Calu3 (cell line): Measurements from ENCODE around the gene ACVR1B. TPM values are rescaled to one million over a fixed set of nuclear protein-coding genes. Genes with fewer than 3 reads are reported as not detected.

ENCODE experiments used
- BruUV-seq: library from RNA; stranded (reverse); fragments of 400-500 nt; replicated peaks from 2 replicates; lab custom pipeline; 2021; lab: Mats Ljungman, UMichigan
- CTCF ChIA-PET: fragments of 300-600 bp; sonication (Branson Sonifier 250); formaldehyde crosslinking; loops from one replicate; lab custom pipeline; 2022; ENCODE audit warnings: antibody characterized with exemption; lab: Charles Lee
- DNase-seq: peaks from one replicate; pipeline ENCODE4 v3.0.0; 2022
- H3K27ac Mint-ChIP-seq: one replicate; pipeline ENCODE4 v1.8.0; 2022; ENCODE audit warnings: mixed read lengths; ENCODE audit not compliant: unreplicated experiment
- H3K27me3 Mint-ChIP-seq: one replicate; pipeline ENCODE4 v1.8.0; 2022; ENCODE audit warnings: mixed read lengths; ENCODE audit not compliant: unreplicated experiment
- H3K36me3 Mint-ChIP-seq: one replicate; pipeline ENCODE4 v1.8.0; 2022; ENCODE audit warnings: mild to moderate bottlenecking, moderate library complexity, mixed read lengths; ENCODE audit not compliant: insufficient read depth, unreplicated experiment
- H3K4me1 Mint-ChIP-seq: one replicate; pipeline ENCODE4 v1.8.0; 2022; ENCODE audit warnings: mild to moderate bottlenecking, low read depth, mixed read lengths; ENCODE audit not compliant: unreplicated experiment
- H3K4me3 Mint-ChIP-seq: one replicate; pipeline ENCODE4 v1.8.0; 2022; ENCODE audit warnings: mild to moderate bottlenecking, low read depth, moderate library complexity, mixed read lengths; ENCODE audit not compliant: unreplicated experiment
- H3K9me3 Mint-ChIP-seq: one replicate; pipeline ENCODE4 v1.8.0; 2022; ENCODE audit warnings: low read depth, mixed read lengths; ENCODE audit not compliant: unreplicated experiment
- CTCF ChIP-seq: fragments of 200-600 bp; IDR thresholded peaks from one replicate; pipeline ENCODE4 v1.8.0; 2022; ENCODE audit warnings: antibody characterized with exemption; ENCODE audit not compliant: unreplicated experiment
- intact Hi-C: fragments of 100-400 bp; cut with micrococcal nuclease; formaldehyde crosslinking; loops from one replicate; pipeline ENCODE4 v1.10.0; 2022; ENCODE audit not compliant: unreplicated experiment
- total RNA-seq: library from RNA; stranded (reverse); gene quantifications from 2 replicates; pipeline ENCODE4 v1.2.3, GENCODE V29; 2022

The ACVR1B gene
- total RNA-seq, 1 experiment from 2014 or later = 16.3 TPM

- Mint-ChIP-seq H3K27ac (no peak overlapping the region), H3K9me3 (no peaks in the 10 kb centered on the region), H3K36me3 (no peaks in the 10 kb centered on the region), H3K27me3 (peaks cover 43% of the 10 kb centered on the region), H3K4me3 (no peak overlapping the region), H3K4me1 (no peaks in the 10 kb centered on the region)
- no peak for TF ChIP-seq CTCF
- CTCF ChIA-PET = interaction anchor here (1.0 to 1.7 kb wide), 2 partner anchors 10 to 17 kb away, joined by 3 to 5 read pairs; no protein-coding TSS in a partner anchor
- intact Hi-C loops = no loop called here
- peak; percentile 17 for DNase-seq
- no TSS peak for BruUV-seq
These were observed 39.4 kb upstream of the ACVR1B start for GRCh38 chr12:51911788-51912711.

DNA sequence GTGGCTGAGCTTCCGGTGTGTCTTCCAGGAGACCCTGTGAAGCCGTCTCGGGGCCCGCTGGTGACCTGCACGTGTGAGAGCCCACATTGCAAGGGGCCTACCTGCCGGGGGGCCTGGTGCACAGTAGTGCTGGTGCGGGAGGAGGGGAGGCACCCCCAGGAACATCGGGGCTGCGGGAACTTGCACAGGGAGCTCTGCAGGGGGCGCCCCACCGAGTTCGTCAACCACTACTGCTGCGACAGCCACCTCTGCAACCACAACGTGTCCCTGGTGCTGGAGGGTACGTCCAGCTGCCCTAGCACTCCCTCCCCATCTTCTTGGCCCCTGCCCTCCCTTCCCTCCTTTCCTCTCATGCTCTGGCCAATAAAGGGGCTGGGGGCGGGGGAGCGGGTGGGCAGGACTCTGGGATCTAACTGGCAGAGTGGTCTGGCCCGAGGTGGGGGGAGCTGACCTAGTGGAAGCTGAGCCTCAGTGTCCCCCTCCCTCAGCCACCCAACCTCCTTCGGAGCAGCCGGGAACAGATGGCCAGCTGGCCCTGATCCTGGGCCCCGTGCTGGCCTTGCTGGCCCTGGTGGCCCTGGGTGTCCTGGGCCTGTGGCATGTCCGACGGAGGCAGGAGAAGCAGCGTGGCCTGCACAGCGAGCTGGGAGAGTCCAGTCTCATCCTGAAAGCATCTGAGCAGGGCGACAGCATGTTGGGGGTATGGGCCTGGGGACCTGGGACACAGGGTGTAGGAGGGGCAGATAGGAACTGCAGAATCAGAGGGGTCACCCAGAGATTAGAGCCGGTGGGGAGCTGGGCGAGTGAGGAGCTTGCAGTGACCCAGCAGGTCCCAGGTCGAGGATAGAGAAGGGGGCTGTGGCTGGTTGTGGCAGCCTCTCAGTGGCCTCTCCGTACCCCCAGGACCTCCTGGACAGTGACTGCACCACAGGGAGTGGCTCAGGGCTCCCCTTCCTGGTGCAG is 38.1 kb upstream of the ACVR1B start:
- TF ChIP-seq CTCF = no peak
- peaks cover 34% of the 10 kb centered on the region for H3K27me3 Mint-ChIP-seq
- H3K36me3 Mint-ChIP-seq = no peaks in the 10 kb centered on the region
- intact Hi-C loops = no loop called here
- H3K4me3 Mint-ChIP-seq = no peak overlapping the region
- H3K4me1 Mint-ChIP-seq = no peaks in the 10 kb centered on the region
- no peaks in the 10 kb centered on the region for H3K9me3 Mint-ChIP-seq
- no peak overlapping the region for H3K27ac Mint-ChIP-seq
- BruUV-seq = no TSS peak
- DNase-seq = no peak
- CTCF ChIA-PET = interaction anchor here (1.0 to 1.7 kb wide), 3 partner anchors 9 to 38 kb away, joined by 3 to 5 read pairs (median 3); no protein-coding TSS in a partner anchor

DNA sequence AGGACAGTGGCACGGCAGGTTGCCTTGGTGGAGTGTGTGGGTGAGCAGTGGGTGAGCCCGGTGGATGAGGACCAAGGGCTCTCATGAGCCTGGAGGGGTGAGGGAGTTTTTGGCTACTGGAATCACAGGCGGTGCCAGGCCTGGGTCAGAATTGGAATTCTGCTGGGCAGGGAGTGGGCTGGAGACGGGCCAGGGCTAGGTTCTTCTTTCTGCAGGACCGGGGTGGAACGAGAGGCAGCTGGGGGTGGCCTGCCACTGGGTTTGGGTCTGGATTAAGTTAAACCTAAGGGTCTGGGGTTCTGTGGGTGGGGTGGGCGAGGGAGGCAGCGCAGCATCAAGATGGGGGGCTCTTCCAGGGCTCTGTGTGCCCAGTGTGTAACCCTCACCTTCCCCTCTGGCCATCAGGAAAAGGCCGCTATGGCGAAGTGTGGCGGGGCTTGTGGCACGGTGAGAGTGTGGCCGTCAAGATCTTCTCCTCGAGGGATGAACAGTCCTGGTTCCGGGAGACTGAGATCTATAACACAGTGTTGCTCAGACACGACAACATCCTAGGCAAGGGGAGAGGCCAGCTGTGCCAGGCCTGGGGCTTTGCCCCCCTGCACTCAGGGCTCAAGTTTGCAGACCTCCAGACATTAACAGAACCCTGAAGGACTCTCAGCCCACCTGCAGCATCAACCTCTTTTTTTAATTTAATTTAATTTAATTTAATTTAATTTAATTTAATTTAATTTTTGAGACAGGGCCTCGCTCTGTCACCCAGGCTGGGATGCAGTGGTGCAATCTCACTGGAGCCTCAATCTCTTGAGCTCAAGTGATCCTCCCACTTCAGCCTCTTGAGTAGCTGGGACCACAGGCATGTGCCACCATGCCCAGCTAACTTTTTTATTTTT is 37.2 kb upstream of the ACVR1B start:
- intact Hi-C loops = no loop called here
- Mint-ChIP-seq H3K9me3 (no peaks in the 10 kb centered on the region), H3K4me1 (no peaks in the 10 kb centered on the region), H3K27me3 (peaks cover 30% of the 10 kb centered on the region), H3K36me3 (no peaks in the 10 kb centered on the region), H3K4me3 (no peak overlapping the region), H3K27ac (no peak overlapping the region)
- no peak for DNase-seq
- BruUV-seq = no TSS peak
- CTCF ChIA-PET = interaction anchor here (1.2 kb wide), 1 partner anchor 39 kb away, joined by 3 read pairs; no protein-coding TSS in a partner anchor
- TF ChIP-seq CTCF = no peak
